ENCODE results near the gene NR0B1.
A peak's percentile ranks its signal among the peaks of the same experiment; 100 is the strongest.

NR0B1 gene, protein sequence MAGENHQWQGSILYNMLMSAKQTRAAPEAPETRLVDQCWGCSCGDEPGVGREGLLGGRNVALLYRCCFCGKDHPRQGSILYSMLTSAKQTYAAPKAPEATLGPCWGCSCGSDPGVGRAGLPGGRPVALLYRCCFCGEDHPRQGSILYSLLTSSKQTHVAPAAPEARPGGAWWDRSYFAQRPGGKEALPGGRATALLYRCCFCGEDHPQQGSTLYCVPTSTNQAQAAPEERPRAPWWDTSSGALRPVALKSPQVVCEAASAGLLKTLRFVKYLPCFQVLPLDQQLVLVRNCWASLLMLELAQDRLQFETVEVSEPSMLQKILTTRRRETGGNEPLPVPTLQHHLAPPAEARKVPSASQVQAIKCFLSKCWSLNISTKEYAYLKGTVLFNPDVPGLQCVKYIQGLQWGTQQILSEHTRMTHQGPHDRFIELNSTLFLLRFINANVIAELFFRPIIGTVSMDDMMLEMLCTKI

DNA sequence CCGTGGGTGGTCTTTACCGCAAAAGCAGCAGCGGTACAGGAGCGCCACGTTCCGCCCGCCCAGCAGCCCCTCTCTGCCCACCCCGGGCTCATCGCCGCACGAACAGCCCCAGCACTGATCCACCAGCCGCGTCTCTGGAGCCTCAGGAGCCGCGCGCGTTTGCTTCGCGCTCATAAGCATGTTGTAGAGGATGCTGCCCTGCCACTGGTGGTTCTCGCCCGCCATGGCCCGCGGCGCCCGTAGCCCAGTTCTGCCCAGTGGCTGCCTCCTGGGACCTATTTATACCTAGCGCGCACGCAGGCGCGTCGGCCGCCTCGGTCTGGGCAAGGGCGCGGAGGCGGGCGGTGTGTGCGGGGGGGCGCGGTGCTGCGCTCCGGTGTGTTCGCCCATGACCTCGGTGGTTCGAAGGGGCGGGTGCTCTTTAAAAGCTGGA lies at the start of gene NR0B1:
TSS of gene NR0B1 (minus strand) at position 252 of the 433 bp plus-strand sequence. CDS start at position 225, 27 bp downstream.
- peak in 4 of 56 donors; percentile 0 to 13 (median 1) for DNase-seq

DNA sequence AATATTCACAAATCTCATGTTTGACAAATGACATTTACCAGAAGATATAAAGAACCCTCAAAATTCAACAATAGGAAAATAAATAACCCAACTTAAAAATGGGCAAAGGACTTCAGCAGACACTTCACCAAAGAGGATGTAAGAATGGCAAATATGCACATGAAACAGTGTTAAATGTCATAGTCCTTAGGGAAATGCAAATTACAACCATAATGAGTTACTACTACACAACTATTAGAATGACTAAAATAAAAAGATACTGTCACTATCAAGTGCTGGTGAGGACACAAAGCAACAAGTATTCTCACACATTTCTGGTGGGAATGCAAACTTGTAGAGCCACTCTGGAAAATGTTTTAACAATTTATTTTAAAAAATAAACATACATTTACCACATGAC lies 40.8 kb upstream of the NR0B1 start:
- no peak for DNase-seq

DNA sequence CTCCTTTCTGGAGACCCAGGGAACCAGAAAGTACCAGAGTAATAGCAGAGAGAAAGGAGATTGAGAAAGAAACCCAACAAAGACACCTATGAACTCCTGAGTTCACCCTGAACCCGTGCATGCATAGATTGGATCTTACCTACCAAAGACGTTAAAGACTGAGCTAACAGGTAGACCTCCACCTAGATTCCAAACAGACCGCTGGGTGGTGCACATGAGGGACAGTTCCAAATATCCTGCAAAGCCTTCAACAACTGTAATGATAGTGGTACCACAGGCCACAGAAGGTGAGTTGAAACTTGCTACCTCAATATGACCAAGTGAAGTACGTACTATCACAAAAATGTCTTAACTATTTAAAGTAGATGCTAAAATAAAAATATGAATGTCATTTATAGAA lies 34.0 kb upstream of the NR0B1 start:
- no peak for DNase-seq

DNA sequence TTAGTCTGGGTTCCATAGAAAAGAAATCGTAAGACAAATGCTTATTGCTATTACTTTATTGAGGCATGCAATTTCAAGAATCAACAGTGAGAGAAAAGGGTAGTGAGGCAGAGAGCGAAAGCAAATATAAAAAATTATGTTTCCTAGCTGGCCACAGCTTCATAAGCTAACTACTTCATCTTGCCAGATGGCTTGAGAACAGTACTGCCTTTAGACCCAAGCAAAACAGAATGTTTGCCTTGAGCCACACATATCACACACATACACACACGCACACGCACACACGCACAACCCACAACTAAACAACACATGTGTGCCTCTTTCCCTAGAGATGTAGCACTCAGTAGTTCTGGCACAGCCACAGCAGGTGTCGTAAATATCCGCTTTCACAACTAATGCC lies 31.6 kb upstream of the NR0B1 start:
- no peak for DNase-seq

DNA sequence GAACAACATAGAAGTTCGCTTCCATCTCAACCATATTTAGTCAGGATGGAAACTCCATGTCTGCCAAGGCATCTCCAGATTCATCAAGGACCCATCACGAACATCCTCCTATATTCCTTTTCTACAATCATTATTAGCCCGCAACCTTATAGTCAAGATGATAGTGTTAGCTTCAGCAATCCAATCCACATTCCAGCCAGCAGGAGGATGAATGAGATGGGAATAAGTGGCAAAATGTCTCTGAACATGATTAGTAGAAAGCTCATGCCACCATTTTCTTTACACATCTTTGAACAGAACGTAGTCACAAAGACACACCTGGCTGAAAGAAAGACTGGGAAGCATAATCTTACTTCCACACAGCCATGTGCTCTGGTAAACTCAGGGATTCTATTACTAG lies 18.6 kb upstream of the NR0B1 start:
- DNase-seq, result no peak

DNA sequence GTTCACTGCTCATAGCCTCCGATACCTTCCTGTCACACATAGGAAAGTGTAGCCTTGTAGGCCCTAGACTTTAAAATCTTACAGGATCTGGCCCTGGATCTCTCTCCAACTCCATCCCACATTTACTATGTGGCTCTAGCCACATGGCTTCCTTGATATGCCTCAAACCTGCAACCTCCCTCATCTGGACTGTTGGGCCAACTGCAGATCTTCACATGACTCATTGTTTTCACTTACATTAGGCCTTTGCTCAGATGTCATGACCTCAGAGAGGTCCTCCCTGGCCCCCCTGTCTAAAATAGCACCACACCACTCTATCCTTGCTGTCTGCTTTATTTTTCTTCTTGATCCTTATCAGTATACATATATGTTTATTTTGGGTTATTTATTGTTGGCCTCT lies 8.1 kb upstream of the NR0B1 start:
- no peak for DNase-seq

DNA sequence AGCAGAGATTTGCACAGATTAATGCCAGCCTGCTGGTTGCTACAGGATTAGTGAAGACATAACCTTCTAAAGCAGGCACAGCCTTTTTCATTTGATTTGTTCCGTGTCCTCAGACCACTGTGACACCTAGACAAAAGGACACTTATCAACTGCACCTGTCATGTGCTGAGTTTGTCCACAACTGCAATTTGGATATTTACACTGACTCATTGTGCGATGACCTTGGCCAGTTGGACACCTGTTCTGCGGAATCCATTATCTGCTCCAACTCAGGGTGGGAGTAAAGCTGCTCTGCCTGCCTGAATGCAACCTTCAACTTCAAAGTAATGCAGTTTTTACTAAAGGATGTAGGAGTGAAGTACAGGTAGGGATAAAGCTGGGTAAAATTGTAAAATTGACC lies 4.1 kb upstream of the NR0B1 start:
- no peak for DNase-seq

DNA sequence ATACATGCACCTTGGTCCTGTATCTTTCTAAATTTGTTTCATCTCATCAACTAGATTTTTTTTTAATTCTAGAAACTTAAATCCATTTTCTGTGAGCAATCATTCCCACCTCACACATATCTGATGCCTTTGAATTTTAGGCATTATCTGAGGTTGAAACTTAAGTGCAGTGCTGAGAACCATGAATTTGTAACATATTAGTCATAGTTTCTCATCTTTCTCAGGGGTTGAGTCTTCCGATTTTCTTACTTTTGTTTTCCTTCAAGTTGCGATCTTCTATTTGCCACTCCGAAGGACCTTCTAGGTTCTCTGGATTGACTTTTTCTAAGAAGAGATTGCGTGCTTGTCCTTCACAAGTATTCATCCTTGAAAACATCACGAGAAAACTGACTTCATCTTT lies 3.7 kb upstream of the NR0B1 start:
- no peak for DNase-seq

DNA sequence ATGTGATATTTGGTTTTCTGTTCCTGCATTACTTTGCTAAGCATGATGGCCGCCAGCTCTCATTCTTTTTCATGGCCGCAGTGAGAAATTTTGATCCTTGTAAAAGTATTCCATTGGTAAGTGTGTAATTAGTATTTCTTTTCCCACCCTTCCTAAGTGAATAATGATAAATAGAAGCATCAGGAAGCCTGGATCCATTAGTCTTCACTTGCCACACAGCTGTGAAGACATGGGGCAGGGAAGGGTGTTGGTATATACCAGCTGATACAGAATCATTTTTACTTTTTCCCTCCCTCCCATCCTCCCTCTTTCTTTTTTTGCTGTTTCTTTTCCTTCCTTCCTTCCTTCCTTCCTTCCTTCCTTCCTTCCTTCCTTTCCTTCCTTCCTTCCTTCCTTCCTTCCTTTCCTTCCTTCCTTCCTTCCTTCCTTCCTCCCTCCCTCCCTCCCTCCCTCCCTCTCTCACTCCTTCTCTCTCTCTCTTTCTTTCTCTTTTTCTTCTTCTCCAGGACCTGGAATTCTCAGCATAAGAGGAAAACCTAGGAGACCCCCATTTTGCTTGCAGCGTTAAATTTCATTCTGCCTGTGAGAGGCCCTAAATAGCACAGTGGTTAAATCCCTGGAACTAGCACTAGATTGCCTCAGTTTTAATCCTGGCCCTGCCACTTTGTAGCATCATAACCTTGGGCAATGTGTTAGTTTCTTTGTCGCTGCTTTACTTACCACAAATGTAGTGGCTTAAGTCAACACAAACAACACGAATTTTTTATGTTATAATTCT lies 1.4 kb upstream of the NR0B1 start:
- no peak for DNase-seq

DNA sequence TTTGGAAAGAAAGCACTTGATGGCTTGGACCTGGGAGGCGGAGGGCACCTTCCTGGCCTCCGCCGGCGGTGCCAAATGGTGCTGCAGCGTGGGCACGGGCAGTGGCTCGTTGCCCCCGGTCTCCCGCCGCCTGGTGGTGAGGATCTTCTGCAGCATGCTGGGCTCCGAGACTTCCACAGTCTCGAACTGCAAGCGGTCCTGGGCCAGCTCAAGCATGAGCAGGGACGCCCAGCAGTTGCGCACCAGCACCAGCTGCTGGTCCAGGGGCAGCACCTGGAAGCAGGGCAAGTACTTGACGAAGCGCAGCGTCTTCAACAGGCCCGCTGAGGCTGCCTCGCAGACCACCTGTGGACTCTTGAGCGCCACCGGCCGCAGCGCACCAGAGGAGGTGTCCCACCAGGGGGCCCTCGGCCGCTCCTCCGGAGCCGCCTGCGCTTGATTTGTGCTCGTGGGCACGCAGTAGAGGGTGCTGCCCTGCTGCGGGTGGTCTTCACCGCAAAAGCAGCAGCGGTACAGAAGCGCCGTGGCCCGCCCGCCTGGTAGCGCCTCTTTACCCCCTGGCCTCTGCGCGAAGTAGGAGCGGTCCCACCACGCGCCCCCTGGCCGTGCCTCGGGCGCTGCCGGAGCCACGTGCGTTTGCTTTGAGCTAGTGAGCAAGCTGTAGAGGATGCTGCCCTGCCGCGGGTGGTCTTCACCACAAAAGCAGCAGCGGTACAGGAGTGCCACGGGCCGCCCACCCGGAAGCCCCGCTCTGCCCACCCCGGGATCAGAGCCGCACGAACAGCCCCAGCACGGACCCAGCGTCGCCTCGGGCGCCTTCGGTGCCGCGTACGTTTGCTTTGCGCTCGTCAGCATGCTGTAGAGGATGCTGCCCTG lies 689 bp downstream of the NR0B1 start:
- peak in 6 of 56 donors; percentile 0 to 14 (median 2) for DNase-seq

DNA sequence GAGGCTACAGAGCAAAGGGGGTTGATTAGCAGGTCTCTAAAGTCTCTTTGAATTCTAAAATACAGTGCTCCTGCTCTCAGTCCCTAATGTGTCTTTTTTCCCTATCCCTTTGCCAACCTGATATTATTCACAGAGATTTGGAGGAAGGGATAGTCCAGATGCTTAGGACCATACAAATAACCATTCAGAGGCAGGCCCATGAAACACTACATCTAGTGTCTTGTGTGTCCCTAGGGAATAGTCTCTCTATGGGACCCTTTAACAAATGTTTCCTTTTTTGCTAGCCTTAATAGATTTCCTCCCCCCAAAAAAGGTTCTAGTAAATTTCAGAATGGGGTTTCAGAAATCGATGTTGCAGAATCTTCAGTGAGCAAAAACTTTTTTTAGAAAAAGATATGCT lies 1.7 kb downstream of the NR0B1 start:
- no peak for DNase-seq

DNA sequence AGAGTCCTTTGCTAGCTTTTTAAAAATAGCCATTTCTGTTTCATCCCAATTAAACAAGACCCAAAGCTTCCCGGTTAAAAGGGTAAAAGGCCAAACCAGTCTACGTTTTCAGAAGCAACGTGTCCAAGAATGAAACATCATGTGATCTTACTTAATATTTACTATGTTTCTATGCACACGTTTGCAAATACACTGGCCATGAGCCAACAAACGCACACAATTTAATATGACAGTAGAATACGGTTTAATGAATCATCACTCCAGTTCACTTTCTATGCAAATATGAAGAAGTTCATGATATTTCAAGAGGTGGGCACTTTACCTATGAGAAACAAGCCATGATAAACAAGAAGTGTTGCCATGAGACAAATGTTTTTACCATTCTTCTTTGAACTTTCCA lies 4.3 kb downstream of the NR0B1 start:
- DNase-seq, result no peak

DNA sequence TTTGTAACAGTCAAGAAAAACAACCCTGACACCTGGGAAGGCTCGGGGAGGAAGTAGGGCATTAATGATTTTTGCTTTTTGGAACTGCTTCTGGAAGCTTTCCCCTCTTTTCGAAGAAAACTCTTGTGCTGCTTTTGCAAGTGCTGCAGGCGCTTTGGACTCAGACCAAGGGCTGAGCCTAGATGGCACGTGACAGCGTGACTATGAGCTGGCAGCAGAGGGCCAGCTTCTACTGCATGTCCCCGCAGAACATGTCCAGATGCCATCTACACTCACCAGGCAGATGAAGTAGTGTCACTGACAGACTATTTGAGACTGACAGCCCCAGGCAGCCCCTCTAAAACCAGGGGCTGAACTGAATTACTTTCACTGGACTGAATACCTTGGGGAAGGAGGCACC lies 6.2 kb downstream of the NR0B1 start:
- peak in 36 of 56 donors; percentile 0 to 64 (median 16) for DNase-seq

DNA sequence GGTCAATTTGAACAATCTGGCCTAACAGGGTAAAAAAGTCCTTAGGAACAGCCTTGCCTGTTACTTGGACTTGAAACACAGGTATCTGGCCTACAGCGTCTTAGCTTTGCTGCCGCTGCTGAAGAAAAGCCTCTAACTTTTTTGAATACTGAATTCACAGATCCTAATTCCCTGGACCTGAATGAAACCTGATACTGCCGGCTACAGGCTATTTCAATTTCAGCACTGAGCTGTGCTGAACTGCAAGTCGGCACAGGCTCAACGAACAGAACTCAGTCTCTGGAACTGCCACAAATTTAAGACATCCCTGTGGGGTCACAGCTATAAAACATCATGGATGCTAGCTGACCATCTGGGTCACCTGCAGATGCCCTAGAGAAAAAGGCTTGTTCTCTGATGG lies 7.2 kb downstream of the NR0B1 start:
- no peak for DNase-seq

DNA sequence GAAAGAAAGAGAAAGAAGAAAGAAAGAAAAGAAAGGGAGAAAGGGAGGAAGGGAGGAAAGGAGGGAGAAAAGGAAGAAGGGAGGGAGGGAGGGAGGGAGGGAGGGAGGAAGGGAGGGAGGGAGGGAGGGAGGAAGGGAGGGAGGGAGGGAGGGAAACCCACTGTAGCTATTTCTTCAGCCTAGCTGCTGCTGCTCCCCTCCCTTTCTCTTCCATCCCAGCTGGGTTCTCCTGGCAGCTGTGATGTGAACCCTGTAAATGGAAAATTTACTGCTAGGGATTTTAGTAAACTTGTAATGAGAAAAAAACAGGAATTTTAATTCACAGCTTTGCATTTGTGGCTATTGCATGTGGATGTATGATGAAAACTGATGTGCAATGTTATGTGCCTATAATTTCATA lies 8.0 kb downstream of the NR0B1 start:
- DNase-seq, result no peak

DNA sequence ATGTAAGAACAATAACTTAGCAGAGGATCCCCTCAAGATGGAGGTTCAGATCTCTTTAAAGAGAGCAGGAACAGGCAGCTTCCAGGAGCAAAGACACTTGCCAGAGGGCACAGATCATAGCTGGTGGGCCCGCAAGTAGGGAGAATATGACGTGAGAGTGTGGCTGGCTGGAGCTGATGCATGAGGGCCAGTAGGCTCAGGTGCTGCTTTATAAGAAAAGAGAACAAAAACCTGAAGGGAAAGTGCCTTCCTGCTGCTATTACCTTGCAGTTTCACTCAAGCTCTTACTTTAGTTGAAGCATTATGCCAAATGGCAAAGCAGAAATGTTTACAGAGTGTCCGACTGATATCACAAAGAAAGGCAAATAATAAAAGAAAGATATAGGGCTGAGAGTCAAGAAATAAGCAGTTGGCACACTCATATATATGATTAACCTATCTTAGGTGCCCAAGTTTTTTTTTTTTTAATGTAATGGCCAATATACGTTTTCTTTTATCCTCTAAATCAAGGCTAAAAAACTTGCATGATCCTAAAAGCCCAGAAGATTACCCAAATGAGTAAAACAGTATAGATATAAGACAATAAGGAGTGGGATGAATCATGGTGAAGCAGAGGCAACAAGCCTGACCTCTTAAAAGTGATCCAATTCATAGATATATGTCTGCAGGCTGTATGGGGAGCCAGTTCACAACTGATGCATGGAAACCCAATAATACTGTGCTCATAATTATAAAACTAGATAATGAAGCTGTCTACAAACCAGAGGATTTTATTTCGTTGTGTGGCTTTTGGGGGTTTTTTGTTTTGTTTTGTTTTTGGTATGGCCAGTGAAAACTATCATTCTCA lies 12.6 kb downstream of the NR0B1 start:
- DNase-seq, result no peak

DNA sequence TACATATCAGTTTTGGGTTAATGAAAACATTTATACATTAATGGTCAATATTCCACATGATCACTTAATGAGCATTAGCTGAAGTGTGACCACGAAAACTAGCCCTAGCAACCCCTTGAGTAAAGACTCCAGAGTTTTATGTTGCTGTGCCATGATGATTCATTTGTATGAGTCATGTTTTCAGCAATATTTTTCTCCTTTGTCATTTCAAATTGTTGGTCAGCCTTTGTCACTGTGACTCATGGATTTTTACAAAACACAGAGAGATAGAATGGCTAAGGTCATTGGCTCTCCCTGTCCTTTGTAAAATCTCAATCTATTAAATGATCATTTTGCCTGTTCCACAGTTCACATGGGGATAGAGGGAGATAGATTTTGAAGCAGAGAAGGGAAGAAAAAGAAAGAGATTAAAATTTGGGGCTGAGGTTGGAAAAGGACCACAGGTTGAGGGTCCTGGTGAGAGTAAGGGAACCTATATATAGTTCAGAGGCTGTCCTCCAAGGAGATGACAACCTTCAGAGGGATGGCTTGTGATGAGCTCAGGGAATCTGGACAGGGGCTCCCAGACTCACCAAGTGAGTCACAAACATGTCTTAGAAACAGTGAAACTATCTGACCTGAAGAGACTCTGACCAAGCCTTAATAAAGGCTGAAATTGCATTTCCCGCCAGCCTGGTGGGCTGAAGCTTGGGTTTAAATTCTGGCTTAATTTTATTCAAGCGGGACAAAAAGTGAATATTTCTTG lies 25.6 kb downstream of the NR0B1 start:
- DNase-seq, result no peak

DNA sequence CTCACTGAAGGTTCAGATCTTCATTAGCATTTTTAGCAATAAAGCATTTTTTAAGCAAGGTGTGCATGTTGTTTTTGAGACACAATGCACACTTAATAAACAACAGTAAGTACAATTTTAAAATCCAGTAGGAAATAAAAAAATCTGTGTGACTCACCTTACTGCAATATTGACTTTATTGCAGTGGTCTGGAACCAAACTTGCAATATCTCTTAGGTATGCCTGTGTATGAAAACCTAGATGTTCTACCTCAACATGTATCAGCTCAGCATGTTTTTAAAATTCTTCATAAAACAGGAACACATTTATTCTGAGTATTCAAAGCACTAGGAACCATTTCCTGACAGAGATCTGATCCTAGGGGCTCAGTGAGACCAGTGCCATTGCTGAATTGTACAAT lies 26.7 kb downstream of the NR0B1 start:
- no peak for DNase-seq

DNA sequence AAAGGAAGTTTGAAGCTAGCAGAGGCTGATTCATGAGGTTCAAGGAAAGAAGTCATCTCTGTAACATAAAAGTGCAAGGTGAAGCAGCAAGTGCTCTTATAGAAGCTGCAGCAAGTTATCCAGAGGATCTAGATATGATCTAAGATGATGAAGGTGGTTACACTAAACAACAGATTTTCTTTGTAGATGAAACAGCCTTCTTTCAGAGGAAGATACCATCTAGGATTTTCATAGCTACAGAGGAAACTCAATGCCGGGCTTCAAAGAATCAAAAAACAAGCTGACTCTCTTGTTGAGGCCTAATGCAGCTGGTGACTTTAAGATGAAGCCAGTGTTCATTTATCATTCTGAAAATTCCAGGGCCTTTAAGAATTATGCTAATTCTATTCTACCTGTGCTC lies 28.8 kb downstream of the NR0B1 start:
- no peak for DNase-seq

DNA sequence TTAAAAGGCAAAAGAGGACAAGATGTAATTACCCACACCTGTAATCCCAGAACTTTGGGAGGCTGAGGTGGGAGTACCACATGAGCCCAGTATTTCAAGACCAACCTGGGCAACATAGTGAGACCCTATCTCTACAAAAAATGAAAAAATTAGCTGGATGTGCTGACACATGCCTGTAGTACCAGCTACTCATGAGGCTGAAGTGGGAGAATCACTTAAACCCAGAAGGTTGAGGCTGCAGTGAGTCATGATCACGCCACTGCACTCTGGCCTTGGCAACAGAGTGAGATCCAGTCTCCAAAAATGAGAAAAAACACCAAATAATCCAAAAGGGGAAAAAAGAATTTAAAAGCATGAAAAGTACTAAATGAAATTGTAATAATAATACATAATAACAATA lies 30.8 kb downstream of the NR0B1 start:
- DNase-seq, result no peak
